Activated naive CD4-positive, alpha-beta T cell treated with anti-CD3 and anti-CD28 coated beads, Interleukin-2, amount 10 ng/mL, durations not matched to agents 7 days and 5 days (primary cell): Measurements from ENCODE around the gene UTP25.

Experiments used
- CTCF ChIA-PET: fragments of 350-600 bp; sonication (Branson Sonifier 250); formaldehyde crosslinking; loops from one replicate; lab custom pipeline; 2021; ENCODE audit warnings: antibody characterized with exemption; lab: Charles Lee
- DNase-seq: peaks from one replicate; pipeline ENCODE4 v3.0.0-alpha.2; 2020
- H3K27ac Mint-ChIP-seq: one replicate; pipeline ENCODE4 v1.8.0; 2021; ENCODE audit warnings: mild to moderate bottlenecking, moderate library complexity, mixed read lengths
- H3K27me3 Mint-ChIP-seq: one replicate; pipeline ENCODE4 v1.8.0; 2021; ENCODE audit warnings: mild to moderate bottlenecking, mixed read lengths
- H3K36me3 Mint-ChIP-seq: one replicate; pipeline ENCODE4 v1.8.0; 2021; ENCODE audit warnings: mixed read lengths
- H3K4me1 Mint-ChIP-seq: one replicate; pipeline ENCODE4 v1.8.0; 2021; ENCODE audit warnings: mixed read lengths
- H3K4me3 Mint-ChIP-seq: one replicate; pipeline ENCODE4 v1.8.0; 2021; ENCODE audit warnings: mild to moderate bottlenecking, moderate library complexity, mixed read lengths
- H3K9me3 Mint-ChIP-seq: one replicate; pipeline ENCODE4 v1.8.0; 2021; ENCODE audit warnings: mixed read lengths

UTP25 gene

GRCh38 chr1:209815931-209816341, 11.8 kb upstream of the UTP25 start:
- CTCF ChIA-PET: interaction anchor here (0.9 to 2.8 kb wide), 2 partner anchors 8 to 11 kb away, joined by 3 to 17 read pairs; no protein-coding TSS in a partner anchor
- no peak overlapping the region for H3K27ac Mint-ChIP-seq
- DNase-seq: no peak
- H3K4me3 Mint-ChIP-seq: no peak overlapping the region
- H3K27me3 Mint-ChIP-seq: peaks cover 32% of the 10 kb centered on the region
- H3K36me3 Mint-ChIP-seq: no peaks in the 10 kb centered on the region
- H3K9me3 Mint-ChIP-seq: no peaks in the 10 kb centered on the region
- H3K4me1 Mint-ChIP-seq: no peaks in the 10 kb centered on the region

GRCh38 chr1:209816923-209817322, 10.8 kb upstream of the UTP25 start:
- Mint-ChIP-seq H3K4me1 (no peaks in the 10 kb centered on the region), H3K27me3 (peaks cover 40% of the 10 kb centered on the region)

GRCh38 chr1:209817691-209818090, 10.1 kb upstream of the UTP25 start:
- H3K4me3 Mint-ChIP-seq: no peak overlapping the region
- H3K9me3 Mint-ChIP-seq: no peaks in the 10 kb centered on the region
- CTCF ChIA-PET: interaction anchor here (1.2 kb wide), 1 partner anchor 10 kb away, joined by 4 read pairs; the partner anchor contains the start of gene UTP25
- no peak overlapping the region for H3K27ac Mint-ChIP-seq
- H3K36me3 Mint-ChIP-seq: no peaks in the 10 kb centered on the region
- no peak for DNase-seq
- peaks cover 44% of the 10 kb centered on the region for H3K27me3 Mint-ChIP-seq
- H3K4me1 Mint-ChIP-seq: peaks cover 2% of the 10 kb centered on the region

More at GRCh38 chr1:209816923-209817322, 10.8 kb upstream of the UTP25 start:
- no peak for DNase-seq
- no peaks in the 10 kb centered on the region for H3K36me3 Mint-ChIP-seq
- no peak overlapping the region for H3K4me3 Mint-ChIP-seq
- no peaks in the 10 kb centered on the region for H3K9me3 Mint-ChIP-seq
- H3K27ac Mint-ChIP-seq: no peak overlapping the region
- CTCF ChIA-PET: interaction anchor here (1.2 kb wide), 1 partner anchor 11 kb away, joined by 4 read pairs; the partner anchor contains the start of gene UTP25

- CTCF ChIA-PET: interaction anchor here (0.8 to 0.9 kb wide), 3 partner anchors 8 to 75 kb away, joined by 3 read pairs; partner anchors contain the start of gene UTP25
- H3K9me3 Mint-ChIP-seq: no peaks in the 10 kb centered on the region
- no peak overlapping the region for H3K27ac Mint-ChIP-seq
- no peaks in the 10 kb centered on the region for H3K36me3 Mint-ChIP-seq
- no peak for DNase-seq
- no peak overlapping the region for H3K4me3 Mint-ChIP-seq
- H3K27me3 Mint-ChIP-seq: peaks cover 49% of the 10 kb centered on the region
- peaks cover 8% of the 10 kb centered on the region for H3K4me1 Mint-ChIP-seq
These were observed 8.7 kb upstream of the UTP25 start for GRCh38 chr1:209819058-209819457.

- Mint-ChIP-seq H3K4me3 (no peak overlapping the region), H3K9me3 (no peaks in the 10 kb centered on the region), H3K27me3 (peaks cover 52% of the 10 kb centered on the region), H3K27ac (no peak overlapping the region), H3K4me1 (peaks cover 8% of the 10 kb centered on the region), H3K36me3 (no peaks in the 10 kb centered on the region)
- DNase-seq: no peak
- CTCF ChIA-PET: interaction anchor here (1.5 to 5.1 kb wide), 3 partner anchors 13 to 169 kb away, joined by 4 to 48 read pairs (median 11); partner anchors contain the start of genes IRF6 and LAMB3
These were observed 6.8 kb upstream of the UTP25 start for GRCh38 chr1:209820986-209821385.

GRCh38 chr1:209822706-209823105, 5.1 kb upstream of the UTP25 start:
- CTCF ChIA-PET: interaction anchor here (0.7 to 5.1 kb wide), 22 partner anchors 8 to 256 kb away, joined by 3 to 48 read pairs (median 4); partner anchors contain the start of genes C1orf74, IRF6 and LAMB3
- no peak overlapping the region for H3K27ac Mint-ChIP-seq
- peaks cover 48% of the 10 kb centered on the region for H3K27me3 Mint-ChIP-seq
- no peak overlapping the region for H3K4me3 Mint-ChIP-seq
- peaks cover 17% of the 10 kb centered on the region for H3K4me1 Mint-ChIP-seq
- H3K9me3 Mint-ChIP-seq: no peaks in the 10 kb centered on the region
- H3K36me3 Mint-ChIP-seq: no peaks in the 10 kb centered on the region
- DNase-seq: no peak

GRCh38 chr1:209823143-209824041, 4.4 kb upstream of the UTP25 start:
- no peak overlapping the region for H3K4me3 Mint-ChIP-seq
- CTCF ChIA-PET: interaction anchor here (0.7 to 5.1 kb wide), 25 partner anchors 9 to 257 kb away, joined by 3 to 48 read pairs (median 4); partner anchors contain the start of genes C1orf74 and IRF6
- peaks cover 1% of the 10 kb centered on the region for H3K36me3 Mint-ChIP-seq
- H3K9me3 Mint-ChIP-seq: no peaks in the 10 kb centered on the region
- no peak overlapping the region for H3K27ac Mint-ChIP-seq
- peaks cover 22% of the 10 kb centered on the region for H3K4me1 Mint-ChIP-seq
- DNase-seq: no peak
- peaks cover 47% of the 10 kb centered on the region for H3K27me3 Mint-ChIP-seq

- Mint-ChIP-seq H3K9me3 (no peaks in the 10 kb centered on the region), H3K27ac (no peak overlapping the region), H3K27me3 (peaks cover 27% of the 10 kb centered on the region), H3K4me3 (no peak overlapping the region), H3K4me1 (peaks cover 40% of the 10 kb centered on the region), H3K36me3 (peaks cover 5% of the 10 kb centered on the region)
- CTCF ChIA-PET: interaction anchor here (0.9 to 1.6 kb wide), 3 partner anchors 10 to 70 kb away, joined by 3 to 5 read pairs (median 4); partner anchors contain the start of gene TRAF3IP3
- DNase-seq: no peak
These were observed 2.0 kb upstream of the UTP25 start for GRCh38 chr1:209825591-209826434.

GRCh38 chr1:209829716-209830115, 1.9 kb downstream of the UTP25 start:
- no peak for DNase-seq
- H3K4me1 Mint-ChIP-seq: peaks cover 32% of the 10 kb centered on the region
- peak overlapping the region; percentile 90 for H3K4me3 Mint-ChIP-seq
- H3K36me3 Mint-ChIP-seq: peaks cover 36% of the 10 kb centered on the region
- CTCF ChIA-PET: no interaction called here
- peaks cover 7% of the 10 kb centered on the region for H3K27me3 Mint-ChIP-seq
- H3K9me3 Mint-ChIP-seq: no peaks in the 10 kb centered on the region
- no peak overlapping the region for H3K27ac Mint-ChIP-seq

GRCh38 chr1:209830722-209831121, 3.0 kb downstream of the UTP25 start:
- H3K4me1 Mint-ChIP-seq: peaks cover 32% of the 10 kb centered on the region
- H3K27me3 Mint-ChIP-seq: peaks cover 6% of the 10 kb centered on the region
- DNase-seq: no peak
- H3K4me3 Mint-ChIP-seq: no peak overlapping the region
- H3K9me3 Mint-ChIP-seq: no peaks in the 10 kb centered on the region
- no peak overlapping the region for H3K27ac Mint-ChIP-seq
- CTCF ChIA-PET: no interaction called here
- H3K36me3 Mint-ChIP-seq: peaks cover 42% of the 10 kb centered on the region

- no peak for DNase-seq
- Mint-ChIP-seq H3K27ac (no peak overlapping the region), H3K4me1 (peaks cover 32% of the 10 kb centered on the region), H3K27me3 (no peaks in the 10 kb centered on the region), H3K36me3 (peaks cover 45% of the 10 kb centered on the region), H3K4me3 (no peak overlapping the region), H3K9me3 (no peaks in the 10 kb centered on the region)
- CTCF ChIA-PET: interaction anchor here (0.6 kb wide), 1 partner anchor 85 kb away, joined by 3 read pairs; no protein-coding TSS in a partner anchor
These were observed 3.8 kb downstream of the UTP25 start for GRCh38 chr1:209831615-209832014.

GRCh38 chr1:209835782-209836298, 8.1 kb downstream of the UTP25 start:
- H3K9me3 Mint-ChIP-seq: no peaks in the 10 kb centered on the region
- DNase-seq: no peak
- H3K4me1 Mint-ChIP-seq: no peaks in the 10 kb centered on the region
- peaks cover 72% of the 10 kb centered on the region for H3K36me3 Mint-ChIP-seq
- no peaks in the 10 kb centered on the region for H3K27me3 Mint-ChIP-seq
- CTCF ChIA-PET: interaction anchor here (5.3 kb wide), 1 partner anchor 13 kb away, joined by 26 read pairs; no protein-coding TSS in a partner anchor
- no peak overlapping the region for H3K27ac Mint-ChIP-seq
- H3K4me3 Mint-ChIP-seq: no peak overlapping the region

- no peak for DNase-seq
- Mint-ChIP-seq H3K4me1 (no peaks in the 10 kb centered on the region), H3K27ac (no peak overlapping the region), H3K9me3 (no peaks in the 10 kb centered on the region), H3K36me3 (peaks cover 70% of the 10 kb centered on the region), H3K4me3 (no peak overlapping the region), H3K27me3 (no peaks in the 10 kb centered on the region)
- CTCF ChIA-PET: interaction anchor here (0.6 to 5.3 kb wide), 2 partner anchors 9 to 14 kb away, joined by 4 to 26 read pairs; no protein-coding TSS in a partner anchor
These were observed 9.9 kb downstream of the UTP25 start for GRCh38 chr1:209837671-209838070.
